ENCODE data around the gene SNX32. TPM values are rescaled to one million over a fixed set of nuclear protein-coding genes. Genes with fewer than 3 reads are reported as not detected.

Gene SNX32
- total RNA-seq, 2 experiments from 2014 or later: 0.44 to 1.6 TPM

- ATAC-seq (no peak), DNase-seq (no peak)
- Mint-ChIP-seq H3K27me3 (ENCODE audit: low read depth) (no peaks in the 10 kb centered on the region), H3K36me3 (ENCODE audit: low read depth) (peaks cover 65% of the 10 kb centered on the region), H3K9me3 (ENCODE audit: insufficient read depth) (no peaks in the 10 kb centered on the region), H3K4me3 (no peak overlapping the region), H3K4me1 (ENCODE audit: low read depth) (peaks cover 47% of the 10 kb centered on the region), H3K27ac (no peak overlapping the region)
- CTCF ChIA-PET: interaction anchor here (18.4 kb wide), 1 partner anchor 20 kb away, joined by 584 read pairs; the partner anchor contains the start of genes CCDC85B, CTSW and FIBP
- POLR2A ChIA-PET: no interaction called here
Measured at GRCh38 chr11:65864706-65865471, 31.1 kb downstream of the SNX32 start.

- Mint-ChIP-seq H3K36me3 (ENCODE audit: low read depth) (peaks cover 60% of the 10 kb centered on the region), H3K27ac (no peak overlapping the region), H3K27me3 (ENCODE audit: low read depth) (no peaks in the 10 kb centered on the region), H3K4me3 (no peak overlapping the region), H3K4me1 (ENCODE audit: low read depth) (peaks cover 51% of the 10 kb centered on the region), H3K9me3 (ENCODE audit: insufficient read depth) (no peaks in the 10 kb centered on the region)
- DNase-seq (no peak), ATAC-seq (no peak)
- POLR2A ChIA-PET: interaction anchor here (0.7 to 1.6 kb wide), 2 partner anchors 14 to 16 kb away, joined by 3 to 7 read pairs; partner anchors contain the start of gene CTSW
- CTCF ChIA-PET: interaction anchor here (1.0 to 18.4 kb wide), 2 partner anchors 14 to 19 kb away, joined by 3 to 584 read pairs; partner anchors contain the start of genes CCDC85B, CTSW and FIBP
Measured at GRCh38 chr11:65865550-65866172, 31.9 kb downstream of the SNX32 start.

GRCh38 chr11:65866509-65867283 is 32.9 kb downstream of the SNX32 start:
- H3K36me3 Mint-ChIP-seq (ENCODE audit: low read depth): peaks cover 50% of the 10 kb centered on the region
- no peak overlapping the region for H3K4me3 Mint-ChIP-seq
- DNase-seq (no peak), ATAC-seq (no peak)
- ChIA-PET CTCF (interaction anchor here (1.0 to 18.4 kb wide), 2 partner anchors 15 to 18 kb away, joined by 3 to 584 read pairs; partner anchors contain the start of genes CCDC85B, CTSW and FIBP), POLR2A (interaction anchor here (0.6 to 1.6 kb wide), 4 partner anchors 13 to 24 kb away, joined by 3 to 7 read pairs (median 4); partner anchors contain the start of genes CCDC85B, CTSW and FIBP)
- H3K9me3 Mint-ChIP-seq (ENCODE audit: insufficient read depth): no peaks in the 10 kb centered on the region
- no peaks in the 10 kb centered on the region for H3K27me3 Mint-ChIP-seq (ENCODE audit: low read depth)
- peaks cover 55% of the 10 kb centered on the region for H3K4me1 Mint-ChIP-seq (ENCODE audit: low read depth)
- H3K27ac Mint-ChIP-seq: no peak overlapping the region

GRCh38 chr11:65867284-65868071 is 33.7 kb downstream of the SNX32 start:
- peaks cover 51% of the 10 kb centered on the region for H3K4me1 Mint-ChIP-seq (ENCODE audit: low read depth)
- ATAC-seq (no peak), DNase-seq (no peak)
- ChIA-PET POLR2A (interaction anchor here (1.5 to 1.7 kb wide), 2 partner anchors 15 to 21 kb away, joined by 4 to 9 read pairs; partner anchors contain the start of gene FIBP), CTCF (interaction anchor here (18.4 kb wide), 1 partner anchor 18 kb away, joined by 584 read pairs; the partner anchor contains the start of genes CCDC85B, CTSW and FIBP)
- H3K4me3 Mint-ChIP-seq: no peak overlapping the region
- H3K27me3 Mint-ChIP-seq (ENCODE audit: low read depth): no peaks in the 10 kb centered on the region
- H3K27ac Mint-ChIP-seq: no peak overlapping the region
- H3K36me3 Mint-ChIP-seq (ENCODE audit: low read depth): peaks cover 42% of the 10 kb centered on the region
- H3K9me3 Mint-ChIP-seq (ENCODE audit: insufficient read depth): no peaks in the 10 kb centered on the region

- ATAC-seq (no peak), DNase-seq (no peak)
- Mint-ChIP-seq H3K27ac (no peak overlapping the region), H3K27me3 (ENCODE audit: low read depth) (peaks cover 3% of the 10 kb centered on the region), H3K4me3 (no peak overlapping the region), H3K9me3 (ENCODE audit: insufficient read depth) (no peaks in the 10 kb centered on the region), H3K4me1 (ENCODE audit: low read depth) (peaks cover 49% of the 10 kb centered on the region), H3K36me3 (ENCODE audit: low read depth) (peaks cover 35% of the 10 kb centered on the region)
- ChIA-PET CTCF (interaction anchor here (4.7 to 18.4 kb wide), 2 partner anchors 8 to 17 kb away, joined by 90 to 584 read pairs; partner anchors contain the start of genes CCDC85B, CTSW, FIBP and MUS81), POLR2A (interaction anchor here (1.7 to 6.6 kb wide), 2 partner anchors 8 to 16 kb away, joined by 9 to 143 read pairs; partner anchors contain the start of genes CFL1 and MUS81)
Measured at GRCh38 chr11:65868076-65868667, 34.4 kb downstream of the SNX32 start.

GRCh38 chr11:65868907-65869306 is 35.1 kb downstream of the SNX32 start:
- ATAC-seq (no peak), DNase-seq (no peak)
- CTCF ChIA-PET: interaction anchor here (1.4 to 18.4 kb wide), 3 partner anchors 9 to 177 kb away, joined by 3 to 584 read pairs (median 90); partner anchors contain the start of genes CCDC85B, CTSW, FIBP and MUS81
- Mint-ChIP-seq H3K9me3 (ENCODE audit: insufficient read depth) (no peaks in the 10 kb centered on the region), H3K4me1 (ENCODE audit: low read depth) (peaks cover 56% of the 10 kb centered on the region), H3K27ac (no peak overlapping the region), H3K27me3 (ENCODE audit: low read depth) (peaks cover 5% of the 10 kb centered on the region), H3K36me3 (ENCODE audit: low read depth) (peaks cover 28% of the 10 kb centered on the region), H3K4me3 (no peak overlapping the region)
- POLR2A ChIA-PET: interaction anchor here (1.3 to 6.6 kb wide), 3 partner anchors 9 to 22 kb away, joined by 6 to 143 read pairs (median 9); partner anchors contain the start of genes CCDC85B, CFL1 and MUS81

- POLR2A ChIA-PET: interaction anchor here (1.3 to 6.6 kb wide), 4 partner anchors 9 to 21 kb away, joined by 6 to 143 read pairs (median 14); partner anchors contain the start of genes CCDC85B, CFL1, CTSW and MUS81
- DNase-seq (no peak), ATAC-seq (no peak)
- Mint-ChIP-seq H3K9me3 (ENCODE audit: insufficient read depth) (no peaks in the 10 kb centered on the region), H3K36me3 (ENCODE audit: low read depth) (peaks cover 24% of the 10 kb centered on the region), H3K4me1 (ENCODE audit: low read depth) (peaks cover 56% of the 10 kb centered on the region), H3K4me3 (no peak overlapping the region), H3K27me3 (ENCODE audit: low read depth) (peaks cover 5% of the 10 kb centered on the region), H3K27ac (no peak overlapping the region)
- CTCF ChIA-PET: interaction anchor here (1.4 to 18.4 kb wide), 3 partner anchors 10 to 176 kb away, joined by 3 to 584 read pairs (median 90); partner anchors contain the start of genes CCDC85B, CTSW, FIBP and MUS81
Measured at GRCh38 chr11:65869643-65870306, 36.0 kb downstream of the SNX32 start.

GRCh38 chr11:65870307-65870658 is 36.5 kb downstream of the SNX32 start:
- Mint-ChIP-seq H3K4me3 (no peak overlapping the region), H3K27ac (peak overlapping the region; percentile 64), H3K4me1 (ENCODE audit: low read depth) (peaks cover 52% of the 10 kb centered on the region), H3K36me3 (ENCODE audit: low read depth) (peaks cover 20% of the 10 kb centered on the region), H3K9me3 (ENCODE audit: insufficient read depth) (no peaks in the 10 kb centered on the region), H3K27me3 (ENCODE audit: low read depth) (peaks cover 5% of the 10 kb centered on the region)
- no peak for DNase-seq
- ATAC-seq: no peak
- ChIA-PET POLR2A (interaction anchor here (2.2 to 6.6 kb wide), 3 partner anchors 10 to 18 kb away, joined by 10 to 143 read pairs (median 20); partner anchors contain the start of genes CFL1, CTSW and MUS81), CTCF (interaction anchor here (1.6 to 18.4 kb wide), 3 partner anchors 10 to 158 kb away, joined by 3 to 584 read pairs (median 90); partner anchors contain the start of genes CCDC85B, CTSW, FIBP and KAT5)

- ATAC-seq: no peak
- CTCF ChIA-PET: interaction anchor here (1.6 to 18.4 kb wide), 3 partner anchors 11 to 159 kb away, joined by 3 to 584 read pairs (median 90); partner anchors contain the start of genes CCDC85B, CTSW, FIBP and KAT5
- H3K4me1 Mint-ChIP-seq (ENCODE audit: low read depth): peaks cover 52% of the 10 kb centered on the region
Measured at GRCh38 chr11:65870706-65871681, 37.2 kb downstream of the SNX32 start.

More at GRCh38 chr11:65870706-65871681, 37.2 kb downstream of the SNX32 start:
- H3K36me3 Mint-ChIP-seq (ENCODE audit: low read depth): peaks cover 15% of the 10 kb centered on the region
- H3K9me3 Mint-ChIP-seq (ENCODE audit: insufficient read depth): no peaks in the 10 kb centered on the region
- no peak overlapping the region for H3K4me3 Mint-ChIP-seq
- H3K27ac Mint-ChIP-seq: peak overlapping the region; percentile 64
- no peak for DNase-seq
- H3K27me3 Mint-ChIP-seq (ENCODE audit: low read depth): peaks cover 5% of the 10 kb centered on the region
- POLR2A ChIA-PET: interaction anchor here (0.7 to 6.6 kb wide), 9 partner anchors 10 to 397 kb away, joined by 3 to 143 read pairs (median 5); partner anchors contain the start of genes CCDC85B, CFL1, CTSW and KAT5
